Hepatocyte (in vitro differentiated cells): ENCODE data around the gene MAP3K3. TPM values are rescaled to one million over a fixed set of nuclear protein-coding genes. Genes with fewer than 3 reads are reported as not detected.

Source experiments
- DNase-seq: peaks from one replicate; pipeline ENCODE4 v3.0.0-alpha.2; 2016; ENCODE audit warnings: low spot score
- H2AFZ ChIP-seq: fragments of 200-600 bp; sonication (generic); 2 replicates; pipeline ENCODE4 v1.6.0; 2016; ENCODE audit warnings: antibody characterized with exemption, mild to moderate bottlenecking
- H3K27ac ChIP-seq: fragments of 200-600 bp; sonication (generic); 2 replicates; pipeline ENCODE4 v1.5.1; 2016; ENCODE audit warnings: mild to moderate bottlenecking
- H3K27me3 ChIP-seq: fragments of 200-600 bp; sonication (generic); 2 replicates; pipeline ENCODE4 v1.6.1; 2016
- H3K36me3 ChIP-seq: fragments of 200-600 bp; sonication (generic); replicated peaks from 2 replicates; pipeline ENCODE4 v1.5.1; 2016; ENCODE audit warnings: low read depth; ENCODE audit not compliant: insufficient read depth
- H3K4me1 ChIP-seq: fragments of 200-600 bp; sonication (generic); 2 replicates; pipeline ENCODE4 v1.5.1; 2016; ENCODE audit warnings: mild to moderate bottlenecking, moderate library complexity; ENCODE audit not compliant: insufficient read depth
- H3K4me2 ChIP-seq: fragments of 200-600 bp; sonication (generic); 2 replicates; pipeline ENCODE4 v1.6.0; 2016
- H3K4me3 ChIP-seq: fragments of 200-600 bp; sonication (generic); 2 replicates; pipeline ENCODE4 v1.5.1; 2016; ENCODE audit warnings: mild to moderate bottlenecking
- H3K79me2 ChIP-seq: fragments of 200-600 bp; sonication (generic); 2 replicates; pipeline ENCODE4 v1.6.0; 2017; ENCODE audit warnings: mild to moderate bottlenecking
- H3K9me2 ChIP-seq: fragments of 200-600 bp; sonication (generic); replicated peaks from 2 replicates; pipeline ENCODE4 v1.6.0; 2017; ENCODE audit warnings: mild to moderate bottlenecking; ENCODE audit not compliant: insufficient read depth
- H3K9me3 ChIP-seq: fragments of 200-600 bp; sonication (generic); 2 replicates; pipeline ENCODE4 v1.5.1; 2016; ENCODE audit warnings: low read depth, mild to moderate bottlenecking
- H4K20me1 ChIP-seq: fragments of 200-600 bp; sonication (generic); 2 replicates; pipeline ENCODE4 v1.6.0; 2016; ENCODE audit warnings: mild to moderate bottlenecking; ENCODE audit not compliant: insufficient read depth, poor library complexity, severe bottlenecking
- EZH2 ChIP-seq: fragments of 200-600 bp; sonication (generic); IDR thresholded peaks from 2 replicates; pipeline ENCODE4 v1.6.1; 2016; ENCODE audit warnings: antibody characterized with exemption, mild to moderate bottlenecking, borderline replicate concordance
- EZH2phosphoT487 ChIP-seq: fragments of 200-600 bp; sonication (generic); IDR thresholded peaks from one replicate; pipeline ENCODE4 v1.6.1; 2018; ENCODE audit warnings: antibody characterized with exemption, mild to moderate bottlenecking, low read depth, moderate library complexity; ENCODE audit not compliant: unreplicated experiment, severe bottlenecking
- WGBS: methylation state at CpG from one replicate; pipeline ENCODE4 v1.1.6; 2016; ENCODE audit warnings: low lambda C conversion rate; ENCODE audit errors: missing lambda C conversion rate; 5-methylcytosine and 5-hydroxymethylcytosine counted together
- polyA plus RNA-seq: library from polyadenylated mRNA; unstranded; fragments of >200 nt; fragmentation: Nextera tagmentation; extraction: Ambion mirVana; gene quantifications from 2 replicates; pipeline ENCODE4 v1.2.1, GENCODE V29; 2016
- total RNA-seq: library from RNA; depleted of rRNA; stranded (reverse); fragments of >200 nt; gene quantifications from 2 replicates; pipeline ENCODE4 v1.2.3, GENCODE V29; 2014
- TF ChIP-seq, protein P1 (sequence below): fragments of 200-600 bp; sonication (generic); IDR thresholded peaks from 2 replicates; pipeline ENCODE4 v1.5.1; 2016; ENCODE audit warnings: antibody characterized with exemption, mild to moderate bottlenecking; ENCODE audit not compliant: poor library complexity

Gene MAP3K3
- total and polyA plus RNA-seq, 2 experiments from 2014 or later = 13.4 to 15.5 TPM

DNA sequence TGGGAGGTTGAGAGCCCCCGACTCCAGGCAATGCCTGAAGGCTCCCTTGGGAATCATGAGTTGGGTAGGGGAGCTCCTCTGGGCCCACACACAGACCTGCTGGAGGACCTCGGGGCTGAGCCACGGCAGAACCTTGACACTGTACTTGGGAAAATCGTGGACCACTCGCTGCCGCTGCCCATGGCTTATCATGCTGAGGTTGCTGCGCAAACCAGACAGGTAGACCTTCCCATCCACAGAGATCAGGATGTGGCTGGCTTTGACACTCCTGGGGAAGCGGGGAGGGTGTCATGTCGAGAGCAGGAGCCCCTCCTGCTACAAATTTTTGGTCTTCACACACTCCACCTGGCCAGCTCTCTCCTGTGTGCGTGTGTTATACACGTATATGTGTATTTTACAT lies 84.9 kb downstream of the MAP3K3 start:
- TF ChIP-seq, protein P1, sequence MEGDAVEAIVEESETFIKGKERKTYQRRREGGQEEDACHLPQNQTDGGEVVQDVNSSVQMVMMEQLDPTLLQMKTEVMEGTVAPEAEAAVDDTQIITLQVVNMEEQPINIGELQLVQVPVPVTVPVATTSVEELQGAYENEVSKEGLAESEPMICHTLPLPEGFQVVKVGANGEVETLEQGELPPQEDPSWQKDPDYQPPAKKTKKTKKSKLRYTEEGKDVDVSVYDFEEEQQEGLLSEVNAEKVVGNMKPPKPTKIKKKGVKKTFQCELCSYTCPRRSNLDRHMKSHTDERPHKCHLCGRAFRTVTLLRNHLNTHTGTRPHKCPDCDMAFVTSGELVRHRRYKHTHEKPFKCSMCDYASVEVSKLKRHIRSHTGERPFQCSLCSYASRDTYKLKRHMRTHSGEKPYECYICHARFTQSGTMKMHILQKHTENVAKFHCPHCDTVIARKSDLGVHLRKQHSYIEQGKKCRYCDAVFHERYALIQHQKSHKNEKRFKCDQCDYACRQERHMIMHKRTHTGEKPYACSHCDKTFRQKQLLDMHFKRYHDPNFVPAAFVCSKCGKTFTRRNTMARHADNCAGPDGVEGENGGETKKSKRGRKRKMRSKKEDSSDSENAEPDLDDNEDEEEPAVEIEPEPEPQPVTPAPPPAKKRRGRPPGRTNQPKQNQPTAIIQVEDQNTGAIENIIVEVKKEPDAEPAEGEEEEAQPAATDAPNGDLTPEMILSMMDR = no peak
- TF ChIP-seq EZH2phosphoT487 (no peak), EZH2 (no peak)
- Histone ChIP-seq H3K27ac (no peak overlapping the region), H4K20me1 (no peaks in the 10 kb centered on the region)

DNA sequence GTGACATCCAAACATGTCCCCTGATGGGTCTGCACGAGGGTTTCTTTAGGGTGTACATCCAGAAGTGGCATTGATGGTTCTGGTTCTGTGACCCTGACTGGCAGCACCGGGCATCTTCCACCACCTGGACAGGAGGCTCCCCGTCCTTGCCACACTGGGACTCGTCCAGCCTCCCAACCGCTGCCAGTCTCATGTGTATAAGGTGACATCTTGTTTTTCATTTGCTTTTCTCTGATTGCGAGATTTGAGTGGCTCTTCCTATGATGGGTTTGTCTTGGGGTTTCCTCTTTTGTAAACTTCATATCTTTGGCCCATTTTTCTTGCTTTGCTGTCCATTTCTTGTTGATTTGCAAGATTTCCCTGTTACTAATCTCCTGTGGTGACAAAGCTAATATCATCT lies 86.9 kb downstream of the MAP3K3 start:
- TF ChIP-seq EZH2phosphoT487 = no peak
- TF ChIP-seq, protein P1 = no peak
- TF ChIP-seq EZH2 = no peak
- no peaks in the 10 kb centered on the region for H3K36me3 ChIP-seq
- H3K9me3 ChIP-seq = no peaks in the 10 kb centered on the region
- H4K20me1 ChIP-seq = no peaks in the 10 kb centered on the region
- H3K4me2 ChIP-seq = no peak overlapping the region
- DNase-seq = no peak
- 96% methylated on average over 6 of the region's 6 CpGs for WGBS
- no peaks in the 10 kb centered on the region for H3K27me3 ChIP-seq
- H3K27ac ChIP-seq = no peak overlapping the region
- no peak overlapping the region for H3K4me3 ChIP-seq
- no peaks in the 10 kb centered on the region for H3K9me2 ChIP-seq
- no peak overlapping the region for H2AFZ ChIP-seq
- no peaks in the 10 kb centered on the region for H3K4me1 ChIP-seq
- H3K79me2 ChIP-seq = no peaks in the 10 kb centered on the region

More for the DNA sequence above, 84.9 kb downstream of the MAP3K3 start:
- no peaks in the 10 kb centered on the region for H3K9me2 ChIP-seq
- no peak overlapping the region for H3K4me3 ChIP-seq
- no peaks in the 10 kb centered on the region for H3K4me1 ChIP-seq
- H3K4me2 ChIP-seq = no peak overlapping the region
- WGBS = 94% methylated on average over 11 of the region's 11 CpGs
- no peak overlapping the region for H2AFZ ChIP-seq
- no peaks in the 10 kb centered on the region for H3K27me3 ChIP-seq
- H3K36me3 ChIP-seq = no peaks in the 10 kb centered on the region
- H3K79me2 ChIP-seq = no peaks in the 10 kb centered on the region
- no peak for DNase-seq
- H3K9me3 ChIP-seq = no peaks in the 10 kb centered on the region

DNA sequence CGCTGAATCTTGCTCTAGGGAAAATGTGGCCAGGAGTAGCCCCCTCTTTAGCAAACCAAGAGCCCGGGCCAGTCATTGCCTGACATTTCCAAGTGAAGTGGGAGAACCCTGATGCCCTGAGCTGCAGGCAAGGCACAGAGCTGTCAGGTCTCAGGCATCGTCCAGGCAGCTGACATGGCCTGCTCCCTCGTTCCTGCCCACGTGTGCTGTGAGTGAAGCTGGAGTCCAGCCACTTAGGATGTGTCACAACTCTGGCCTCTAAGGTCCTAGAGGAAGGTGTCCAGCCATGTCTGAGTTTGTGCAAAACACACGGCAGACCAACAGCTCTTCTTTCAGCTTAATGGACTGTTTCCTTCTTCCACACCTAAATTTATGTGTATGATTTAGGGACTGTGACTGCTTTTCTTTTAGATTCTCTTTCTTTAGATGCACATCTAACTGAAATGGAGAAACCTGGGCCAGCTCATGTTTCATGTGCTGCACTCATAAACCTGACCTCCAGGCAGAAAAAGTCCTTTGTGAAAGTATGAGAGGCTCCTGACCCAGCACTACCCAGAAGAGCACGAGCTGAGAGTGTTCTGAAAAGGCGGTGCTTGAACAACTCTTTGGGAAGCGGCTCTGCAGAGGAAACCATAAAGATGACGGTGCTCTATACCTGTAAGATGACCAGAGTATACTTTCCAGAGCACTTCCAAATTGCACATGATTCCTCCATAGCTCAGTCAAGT lies 92.5 kb downstream of the MAP3K3 start:
- TF ChIP-seq EZH2 = no peak
- no peak for TF ChIP-seq EZH2phosphoT487
- TF ChIP-seq, protein P1 = no peak
- no peaks in the 10 kb centered on the region for H3K4me1 ChIP-seq
- no peaks in the 10 kb centered on the region for H3K79me2 ChIP-seq
- no peaks in the 10 kb centered on the region for H4K20me1 ChIP-seq
- no peak overlapping the region for H3K27ac ChIP-seq
- DNase-seq = no peak
- H3K9me2 ChIP-seq = no peaks in the 10 kb centered on the region
- H3K4me3 ChIP-seq = no peak overlapping the region
- H3K9me3 ChIP-seq = no peaks in the 10 kb centered on the region
- no peaks in the 10 kb centered on the region for H3K36me3 ChIP-seq
- H3K27me3 ChIP-seq = no peaks in the 10 kb centered on the region
- 68% methylated on average over 10 of the region's 10 CpGs for WGBS
- no peak overlapping the region for H3K4me2 ChIP-seq
- no peak overlapping the region for H2AFZ ChIP-seq
